Cardiac atrium fibroblast (primary cell): ENCODE measurements around the gene PRMT5. TPM values are rescaled to one million over a fixed set of nuclear protein-coding genes. Genes with fewer than 3 reads are reported as not detected.

Experiments
- total RNA-seq: library from RNA; depleted of rRNA; stranded (reverse); fragments of >200 nt; gene quantifications from 2 replicates; pipeline ENCODE4 v1.2.3, GENCODE V29; 2015

Gene PRMT5
- total RNA-seq, result 59.1 and 85.4 TPM in 2 replicates

GRCh38 chr14:22929104-22929960 is at the start of gene PRMT5:
TSS of gene PRMT5 (minus strand) at chr14:22929376. CDS start at chr14:22929361, 15 bp downstream.

GRCh38 chr14:22918804-22919600 is 10.2 kb downstream of the PRMT5 start, which contains the start of gene RBM23:
TSS of gene RBM23 (minus strand) at chr14:22919149.

GRCh38 chr14:22883173-22883976 is 45.8 kb downstream of the PRMT5 start, which contains the start of gene REM2:
TSS of gene REM2 (plus strand) at chr14:22883222. CDS start at chr14:22883288, 66 bp downstream.

GRCh38 chr14:22871224-22872032 is 57.7 kb downstream of the PRMT5 start, which contains the start of gene LRP10:
TSS of gene LRP10 (plus strand) at chr14:22871740. CDS start at chr14:22872304, 564 bp downstream.

Other genes with a start within 250 kb of the PRMT5 start
- gene OXA1L, start 162.7 kb downstream of the PRMT5 start, total RNA-seq, result 78.9 and 102 TPM in 2 replicates
- gene SLC7A7, start 113.9 kb downstream of the PRMT5 start, total RNA-seq, result 4.1 and 7.2 TPM in 2 replicates
- 32.3 and 51.8 TPM in 2 replicates for gene MRPL52, start 99.5 kb downstream of the PRMT5 start, total RNA-seq
- gene MMP14, start 92.8 kb downstream of the PRMT5 start, total RNA-seq, result 238 and 248 TPM in 2 replicates
- gene LRP10, start 57.6 kb downstream of the PRMT5 start, total RNA-seq, result 104 and 155 TPM in 2 replicates
- not detected in 2 replicates for gene REM2, start 46.2 kb downstream of the PRMT5 start, total RNA-seq
- gene RBM23, start 10.2 kb downstream of the PRMT5 start, total RNA-seq, result 35.9 and 76.6 TPM in 2 replicates
- 20.6 and 49.9 TPM in 2 replicates for gene HAUS4, start 27.7 kb upstream of the PRMT5 start, total RNA-seq
- gene AJUBA, start 53.2 kb upstream of the PRMT5 start, total RNA-seq, result 28.0 and 32.2 TPM in 2 replicates
- gene C14orf93, start 80.8 kb upstream of the PRMT5 start, total RNA-seq, result 5.7 and 5.8 TPM in 2 replicates
- gene PSMB5, start 105.5 kb upstream of the PRMT5 start, total RNA-seq, result 255 and 277 TPM in 2 replicates
- gene PSMB11, start 112.8 kb upstream of the PRMT5 start, total RNA-seq, result not detected in 2 replicates
- gene CDH24, start 128.1 kb upstream of the PRMT5 start, total RNA-seq, result 3.2 and 4.1 TPM in 2 replicates
- gene ACIN1, start 165.8 kb upstream of the PRMT5 start, total RNA-seq, result 48.4 and 55.2 TPM in 2 replicates
- gene C14orf119, start 166.1 kb upstream of the PRMT5 start, total RNA-seq, result 37.9 and 39.2 TPM in 2 replicates
- gene CIROP, start 175.6 kb upstream of the PRMT5 start, total RNA-seq, result not detected in 2 replicates
- gene CEBPE, start 189.9 kb upstream of the PRMT5 start, total RNA-seq, result not detected in 2 replicates